GM12878 (cell line): ENCODE measurements around the gene KPTN. TPM values are rescaled to one million over a fixed set of nuclear protein-coding genes. Genes with fewer than 3 reads are reported as not detected.

ENCODE experiments used
- ATAC-seq: fragments of 200-7000 bp; cut with Tn5 transposase; 3 replicates; pipeline ENCODE4 v1.9.1; 2020; ENCODE audit warnings: mild to moderate bottlenecking, moderate library complexity
- BruUV-seq: library from RNA; stranded (reverse); fragments of 400-500 nt; replicated peaks from 2 replicates; lab custom pipeline; 2021; lab: Mats Ljungman, UMichigan
- CTCF ChIA-PET: fragments of 300-600 bp; sonication (Branson Sonifier 250); formaldehyde crosslinking; extraction: SDS; loops from one replicate; lab custom pipeline; 2021; ENCODE audit warnings: inconsistent platforms; lab: Yijun Ruan, JAX
- POLR2A ChIA-PET: fragments of 350-600 bp; formaldehyde crosslinking; extraction: SDS; loops from one replicate; lab custom pipeline; 2021; ENCODE audit warnings: inconsistent platforms; lab: Charles Lee
- RAD21 ChIA-PET: fragments of 300-600 bp; sonication (Branson Sonifier 250); formaldehyde crosslinking; loops from one replicate; lab custom pipeline; 2023; ENCODE audit warnings: antibody characterized with exemption; ENCODE audit not compliant: unreplicated experiment; lab: Charles Lee
- SMC1A ChIA-PET: fragments of 300-600 bp; sonication (Branson Sonifier 250); formaldehyde crosslinking; loops from one replicate; lab custom pipeline; 2023; ENCODE audit not compliant: unreplicated experiment, uncharacterized antibody; lab: Charles Lee
- DNase-seq: peaks from one replicate; pipeline ENCODE4 v3.0.0-alpha.2; 2011; ENCODE audit warnings: low read depth, low spot score
- FAIRE-seq: peaks from 3 replicates; lab custom pipeline; 2011; peaks lifted over from hg19 to GRCh38; lab: Jason Lieb, UNC
- H2AFZ ChIP-seq: 2 replicates; pipeline ENCODE4 v1.6.0; 2011; ENCODE audit warnings: low read depth, low read length, control low read depth; ENCODE audit not compliant: control insufficient read depth
- H3K27ac ChIP-seq: 2 replicates; pipeline ENCODE4 v1.5.1; 2011; ENCODE audit warnings: control low read depth; ENCODE audit not compliant: control insufficient read depth, insufficient read depth
- H3K27me3 ChIP-seq, 2 experiments: replicated peaks in 1 of 2; 2 replicates each; pipeline versions ENCODE4 v1.6.0 to v1.6.1; 2011; ENCODE audit warnings: low read length in 1 of 2; ENCODE audit not compliant: control insufficient read depth in 2 of 2, insufficient read depth in 2 of 2
- H3K36me3 ChIP-seq, 2 experiments: 2 replicates each; pipeline ENCODE4 v1.5.1; 2011; ENCODE audit warnings: low read length in 1 of 2; ENCODE audit not compliant: control insufficient read depth in 2 of 2, insufficient read depth in 2 of 2
- H3K4me1 ChIP-seq: 2 replicates; pipeline ENCODE4 v1.6.1; 2011; ENCODE audit warnings: mild to moderate bottlenecking, low read length, moderate library complexity, mixed read lengths; ENCODE audit not compliant: control insufficient read depth, insufficient read depth
- H3K4me2 ChIP-seq: 2 replicates; pipeline ENCODE4 v1.6.0; 2011; ENCODE audit warnings: control low read depth; ENCODE audit not compliant: control insufficient read depth, insufficient read depth
- H3K4me3 ChIP-seq: fragments of 200-600 bp; sonication (generic); 2 replicates; pipeline ENCODE4 v1.5.1; 2016
- H3K79me2 ChIP-seq: 2 replicates; pipeline ENCODE4 v1.6.0; 2011; ENCODE audit warnings: low read length; ENCODE audit not compliant: control insufficient read depth, insufficient read depth
- H3K9ac ChIP-seq: 2 replicates; pipeline ENCODE4 v1.8.0; 2011; ENCODE audit warnings: low read length, control low read depth, mixed read lengths; ENCODE audit not compliant: control insufficient read depth, insufficient read depth
- H3K9me3 ChIP-seq: replicated peaks from 3 replicates; pipeline ENCODE4 v1.5.1; 2011; ENCODE audit warnings: mild to moderate bottlenecking, low read length; ENCODE audit not compliant: control insufficient read depth, insufficient read depth
- H4K20me1 ChIP-seq: 2 replicates; pipeline ENCODE4 v1.6.0; 2011; ENCODE audit not compliant: control insufficient read depth, insufficient read depth
- CEBPB ChIP-seq, 2 experiments: fragments of 150-350 bp in 1 of 2; IDR thresholded peaks; 2 replicates each; pipeline ENCODE4 v1.6.1; 2012 to 2014; ENCODE audit warnings: low read depth in 2 of 2, low read length in 2 of 2, borderline replicate concordance in 1 of 2, inconsistent platforms in 1 of 2
- EGR1 ChIP-seq, 2 experiments: IDR thresholded peaks; 1 replicate in 1 of 2; 2 replicates in 1 of 2; pipeline ENCODE4 v1.6.1; 2011 to 2012; ENCODE audit warnings: low read depth in 2 of 2, low read length in 2 of 2, borderline replicate concordance in 1 of 2, mild to moderate bottlenecking in 1 of 2, moderate library complexity in 1 of 2
- FOXM1 ChIP-seq: IDR thresholded peaks from 2 replicates; pipeline ENCODE4 v1.6.1; 2012; ENCODE audit warnings: low read depth, mild to moderate bottlenecking, inconsistent platforms, low read length, moderate library complexity
- MYC ChIP-seq: IDR thresholded peaks from 2 replicates; pipeline ENCODE4 v1.6.1; 2011; ENCODE audit warnings: mild to moderate bottlenecking, low read length, moderate library complexity, inconsistent platforms; ENCODE audit not compliant: insufficient read depth, insufficient replicate concordance, insufficient read length, severe bottlenecking
- SREBF1 ChIP-seq: IDR thresholded peaks from 2 replicates; pipeline ENCODE4 v1.6.1; 2012; ENCODE audit warnings: mild to moderate bottlenecking, low read length
- SUPT20H ChIP-seq: IDR thresholded peaks from 2 replicates; pipeline ENCODE4 v1.6.1; 2011; ENCODE audit warnings: low read depth, mild to moderate bottlenecking, low read length, moderate library complexity, borderline replicate concordance; ENCODE audit not compliant: control insufficient read depth
- WGBS: methylation state at CpG from one replicate; pipeline ENCODE4 v1.1.6; 2016; ENCODE audit warnings: low lambda C conversion rate; ENCODE audit not compliant: insufficient replicate concordance, insufficient coverage; ENCODE audit errors: missing lambda C conversion rate; 5-methylcytosine and 5-hydroxymethylcytosine counted together
- in situ Hi-C: fragments of 300-500 bp; cut with MboI; formaldehyde crosslinking; loops from 9 replicates; pipeline ENCODE4 v1.14.3; 2018; ENCODE audit warnings: mixed read lengths
- intact Hi-C: fragments of 100-400 bp; cut with micrococcal nuclease; formaldehyde crosslinking; loops from one replicate; pipeline ENCODE4 v1.14.2; 2022; ENCODE audit not compliant: unreplicated experiment
- polyA plus RNA-seq, 11 experiments: library from polyadenylated mRNA; depleted of rRNA in 4 of 11; unstranded in 6 of 11; stranded (reverse) in 5 of 11; fragments of >200 nt; fragmentation: Nextera tagmentation in 4 of 11; fragmentation: Illumina TruSeq in 1 of 11; extraction: Ambion mirVana in 4 of 11; extraction: Trizol in 1 of 11; gene quantifications; 1 replicate in 1 of 11; 2 replicates in 10 of 11; pipeline versions ENCODE4 v1.2.1 to v1.2.3, GENCODE V29; 2011 to 2016; ENCODE audit warnings: inconsistent platforms in 2 of 11, missing spikeins in 2 of 11, low read depth in 1 of 11
- total RNA-seq, 4 experiments: library from RNA; depleted of rRNA in 3 of 4; stranded (reverse); fragments of >200 nt in 3 of 4; fragmentation: Illumina TruSeq in 1 of 4; extraction: Trizol in 1 of 4; gene quantifications; 2 replicates each; pipeline versions ENCODE4 v1.2.1 to v1.2.3, GENCODE V29; 2013 to 2021
- TF ChIP-seq, protein P1 (sequence below): fragments of 450-650 bp; IDR thresholded peaks from 2 replicates; pipeline ENCODE4 v1.6.1; 2016; ENCODE audit warnings: mild to moderate bottlenecking
- TF ChIP-seq, protein P2 (sequence below): IDR thresholded peaks from 2 replicates; pipeline ENCODE4 v1.6.1; 2011; ENCODE audit warnings: low read depth, mild to moderate bottlenecking, low read length, moderate library complexity, borderline replicate concordance; ENCODE audit errors: extremely low read depth

Gene KPTN
- total and polyA plus RNA-seq, 10 of the 15 experiments (the other 5 are each of a cell fraction or from before 2014, with no cell fraction given), result 0.60 to 10.1 (median 6.0) TPM

DNA sequence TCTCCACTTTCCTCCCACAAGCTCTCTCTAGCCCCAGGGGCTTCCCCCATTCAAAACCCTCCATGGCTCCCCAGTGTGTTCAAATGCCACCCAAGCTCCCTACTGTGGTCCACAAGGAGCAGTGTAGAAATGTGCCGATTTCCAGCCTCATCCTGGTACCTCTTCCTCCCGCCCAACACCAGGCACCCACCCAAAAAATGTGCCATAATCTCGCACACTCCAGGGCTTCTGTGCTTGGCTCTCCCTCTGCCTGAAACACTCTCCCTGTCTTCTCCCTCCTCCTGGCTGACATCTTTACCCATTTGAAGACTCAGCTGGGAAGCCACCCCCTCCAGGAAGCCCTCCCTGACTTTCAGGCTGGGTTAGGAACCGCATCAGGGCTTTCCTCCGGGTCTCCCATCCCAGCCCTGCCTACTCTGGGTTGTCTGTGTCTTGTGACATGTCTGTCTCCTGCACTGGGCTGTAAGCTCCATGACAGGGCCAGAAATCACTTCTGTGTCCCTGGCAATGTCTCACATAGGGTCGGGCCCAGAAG lies 48.1 kb downstream of the KPTN start:
- no peak overlapping the region for H2AFZ ChIP-seq
- ChIA-PET CTCF (interaction anchor here (0.6 to 9.9 kb wide), 17 partner anchors 8 to 355 kb away, joined by 3 to 163 read pairs (median 5); partner anchors contain the start of genes EHD2, KPTN and NAPA), RAD21 (interaction anchor here (0.6 to 3.0 kb wide), 11 partner anchors 8 to 277 kb away, joined by 3 to 47 read pairs (median 8); partner anchors contain the start of genes EHD2, KPTN and NAPA), POLR2A (interaction anchor here (0.5 to 1.1 kb wide), 4 partner anchors 139 to 1969 kb away, joined by 3 to 5 read pairs (median 4); no protein-coding TSS in a partner anchor)
- H3K4me3 ChIP-seq, result no peak overlapping the region
- DNase-seq (no peak), ATAC-seq (peak; percentile 27; the same call in 2 of the 3 replicates), FAIRE-seq (no peak)
- no peak overlapping the region for H3K4me2 ChIP-seq
- 30% methylated on average over 6 of the region's 6 CpGs for WGBS
- H3K27me3 ChIP-seq, result peaks cover 0 to 2% of the 10 kb centered on the region in 2 experiments; a peak in 2 of 4 replicates
- no peaks in the 10 kb centered on the region for H3K36me3 ChIP-seq
- in situ Hi-C loops, result loop anchor here (5.0 kb wide), 1 partner anchor 271 kb away; no protein-coding TSS in a partner anchor
- H3K9me3 ChIP-seq, result no peaks in the 10 kb centered on the region
- no peaks in the 10 kb centered on the region; the same call in none of the 2 replicates for H3K4me1 ChIP-seq
- TF ChIP-seq CEBPB (IDR thresholded peaks at IDR 0.05; ENCODE audit: borderline replicate concordance in 1 of 2, low read depth in 2 of 2, low read length in 2 of 2), result no peak
- no peak for TF ChIP-seq SREBF1
- TF ChIP-seq, protein P1, sequence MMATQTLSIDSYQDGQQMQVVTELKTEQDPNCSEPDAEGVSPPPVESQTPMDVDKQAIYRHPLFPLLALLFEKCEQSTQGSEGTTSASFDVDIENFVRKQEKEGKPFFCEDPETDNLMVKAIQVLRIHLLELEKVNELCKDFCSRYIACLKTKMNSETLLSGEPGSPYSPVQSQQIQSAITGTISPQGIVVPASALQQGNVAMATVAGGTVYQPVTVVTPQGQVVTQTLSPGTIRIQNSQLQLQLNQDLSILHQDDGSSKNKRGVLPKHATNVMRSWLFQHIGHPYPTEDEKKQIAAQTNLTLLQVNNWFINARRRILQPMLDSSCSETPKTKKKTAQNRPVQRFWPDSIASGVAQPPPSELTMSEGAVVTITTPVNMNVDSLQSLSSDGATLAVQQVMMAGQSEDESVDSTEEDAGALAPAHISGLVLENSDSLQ, result no peak
- TF ChIP-seq FOXM1, result no peak
- TF ChIP-seq, protein P2, sequence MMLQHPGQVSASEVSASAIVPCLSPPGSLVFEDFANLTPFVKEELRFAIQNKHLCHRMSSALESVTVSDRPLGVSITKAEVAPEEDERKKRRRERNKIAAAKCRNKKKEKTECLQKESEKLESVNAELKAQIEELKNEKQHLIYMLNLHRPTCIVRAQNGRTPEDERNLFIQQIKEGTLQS, result no peak
- no peak for TF ChIP-seq MYC
- TF ChIP-seq SUPT20H, result no peak
- TF ChIP-seq EGR1 (IDR thresholded peaks at IDR 0.05; ENCODE audit: borderline replicate concordance in 1 of 2, low read depth in 2 of 2, low read length in 2 of 2), result no peak
- TF ChIP-seq, all 136 proteins: peak for 0
- no peaks in the 10 kb centered on the region for H3K79me2 ChIP-seq
- no peaks in the 10 kb centered on the region for H4K20me1 ChIP-seq
- intact Hi-C loops, result loop anchor here (1.0 to 2.0 kb wide), 4 partner anchors 47 to 271 kb away; partner anchors contain the start of gene NAPA
- BruUV-seq, result no TSS peak
- no peak overlapping the region for H3K9ac ChIP-seq
- no peak overlapping the region for H3K27ac ChIP-seq
- SMC1A ChIA-PET, result interaction anchor here (1.0 to 3.4 kb wide), 6 partner anchors 7 to 270 kb away, joined by 3 to 49 read pairs (median 4); partner anchors contain the start of gene NAPA
